DOHH2 (cell line): ENCODE data around the gene WWOX.

Experiments used
- EZH2phosphoT487 ChIP-seq: fragments of 200-600 bp; sonication (generic); IDR thresholded peaks from 2 replicates; pipeline ENCODE4 v1.6.1; 2017; ENCODE audit warnings: borderline replicate concordance, mild to moderate bottlenecking, antibody characterized with exemption, low read length, moderate library complexity, mixed read lengths
- TF ChIP-seq, protein P1 (sequence below): fragments of 200-600 bp; sonication (generic); IDR thresholded peaks from one replicate; pipeline ENCODE4 v1.5.1; 2014; ENCODE audit warnings: antibody characterized with exemption, mild to moderate bottlenecking, low read depth, low read length; ENCODE audit not compliant: poor library complexity, severe bottlenecking

DNA sequence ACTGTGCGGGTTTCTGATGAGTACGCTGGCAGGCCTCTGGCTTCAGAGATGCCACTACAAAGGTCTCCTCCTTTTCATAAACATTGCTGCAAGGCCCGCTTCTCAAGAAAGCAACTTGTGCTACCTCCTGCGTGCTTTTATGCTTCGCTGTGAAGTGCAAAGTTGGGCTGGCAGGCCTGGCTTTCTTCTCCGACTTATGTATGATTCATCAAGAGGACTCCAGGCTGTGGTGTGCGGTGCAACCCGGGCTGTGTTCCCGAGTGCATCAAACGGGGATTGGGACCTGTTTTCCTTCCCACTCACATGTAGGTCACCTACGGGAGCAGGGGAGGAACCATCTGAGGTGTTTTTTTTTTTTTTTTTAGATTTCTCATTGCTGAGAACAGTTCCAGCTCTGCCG, 534.1 kb downstream of the WWOX start:
- TF ChIP-seq, protein P1, sequence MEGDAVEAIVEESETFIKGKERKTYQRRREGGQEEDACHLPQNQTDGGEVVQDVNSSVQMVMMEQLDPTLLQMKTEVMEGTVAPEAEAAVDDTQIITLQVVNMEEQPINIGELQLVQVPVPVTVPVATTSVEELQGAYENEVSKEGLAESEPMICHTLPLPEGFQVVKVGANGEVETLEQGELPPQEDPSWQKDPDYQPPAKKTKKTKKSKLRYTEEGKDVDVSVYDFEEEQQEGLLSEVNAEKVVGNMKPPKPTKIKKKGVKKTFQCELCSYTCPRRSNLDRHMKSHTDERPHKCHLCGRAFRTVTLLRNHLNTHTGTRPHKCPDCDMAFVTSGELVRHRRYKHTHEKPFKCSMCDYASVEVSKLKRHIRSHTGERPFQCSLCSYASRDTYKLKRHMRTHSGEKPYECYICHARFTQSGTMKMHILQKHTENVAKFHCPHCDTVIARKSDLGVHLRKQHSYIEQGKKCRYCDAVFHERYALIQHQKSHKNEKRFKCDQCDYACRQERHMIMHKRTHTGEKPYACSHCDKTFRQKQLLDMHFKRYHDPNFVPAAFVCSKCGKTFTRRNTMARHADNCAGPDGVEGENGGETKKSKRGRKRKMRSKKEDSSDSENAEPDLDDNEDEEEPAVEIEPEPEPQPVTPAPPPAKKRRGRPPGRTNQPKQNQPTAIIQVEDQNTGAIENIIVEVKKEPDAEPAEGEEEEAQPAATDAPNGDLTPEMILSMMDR, result no peak
- TF ChIP-seq EZH2phosphoT487, result no peak
